GM18502 (cell line): ENCODE data around the gene TBC1D22A.

Source experiments
- ATAC-seq: cut with Tn5 transposase; IDR thresholded peaks from one replicate; pipeline ENCODE4 v1.9.1; 2021; ENCODE audit warnings: mild to moderate bottlenecking; ENCODE audit not compliant: unreplicated experiment, poor library complexity

TBC1D22A gene

GRCh38 chr22:47057916-47058585 lies 295.6 kb downstream of the TBC1D22A start:
- no peak for ATAC-seq

GRCh38 chr22:47059076-47059475 lies 296.6 kb downstream of the TBC1D22A start:
- no peak for ATAC-seq

GRCh38 chr22:47059701-47060161 lies 297.3 kb downstream of the TBC1D22A start:
- no peak for ATAC-seq

GRCh38 chr22:47060718-47061117 lies 298.3 kb downstream of the TBC1D22A start:
- ATAC-seq = no peak

- no peak for ATAC-seq
These were observed 298.8 kb downstream of the TBC1D22A start for GRCh38 chr22:47061226-47061625.

GRCh38 chr22:47062126-47062525 lies 299.7 kb downstream of the TBC1D22A start:
- no peak for ATAC-seq

GRCh38 chr22:47063071-47063509 lies 300.6 kb downstream of the TBC1D22A start:
- ATAC-seq = no peak

- ATAC-seq = no peak
These were observed 301.2 kb downstream of the TBC1D22A start for GRCh38 chr22:47063606-47064005.

GRCh38 chr22:47064016-47064415 lies 301.6 kb downstream of the TBC1D22A start:
- no peak for ATAC-seq

GRCh38 chr22:47064416-47064815 lies 302.0 kb downstream of the TBC1D22A start:
- ATAC-seq = no peak

GRCh38 chr22:47065756-47066615 lies 303.5 kb downstream of the TBC1D22A start:
- no peak for ATAC-seq

- ATAC-seq = no peak
These were observed 304.1 kb downstream of the TBC1D22A start for GRCh38 chr22:47066616-47066905.

- ATAC-seq = no peak
These were observed 305.0 kb downstream of the TBC1D22A start for GRCh38 chr22:47067321-47067890.

GRCh38 chr22:47067911-47068625 lies 305.6 kb downstream of the TBC1D22A start:
- no peak for ATAC-seq

- ATAC-seq = no peak
These were observed 306.2 kb downstream of the TBC1D22A start for GRCh38 chr22:47068626-47068996.

GRCh38 chr22:47069270-47069669 lies 306.8 kb downstream of the TBC1D22A start:
- ATAC-seq = no peak

GRCh38 chr22:47071078-47071806 lies 308.8 kb downstream of the TBC1D22A start:
- ATAC-seq = no peak

- no peak for ATAC-seq
These were observed 309.6 kb downstream of the TBC1D22A start for GRCh38 chr22:47071807-47072641.

- no peak for ATAC-seq
These were observed 310.2 kb downstream of the TBC1D22A start for GRCh38 chr22:47072642-47072967.
